ENCODE data around the gene NAV1. TPM values are rescaled to one million over a fixed set of nuclear protein-coding genes. Genes with fewer than 3 reads are reported as not detected.

NAV1 gene
- total and polyA plus RNA-seq, 2 of the 8 experiments (the other 6 are each of a cell fraction or from before 2014, with no cell fraction given), result 9.9 to 42.7 TPM

DNA sequence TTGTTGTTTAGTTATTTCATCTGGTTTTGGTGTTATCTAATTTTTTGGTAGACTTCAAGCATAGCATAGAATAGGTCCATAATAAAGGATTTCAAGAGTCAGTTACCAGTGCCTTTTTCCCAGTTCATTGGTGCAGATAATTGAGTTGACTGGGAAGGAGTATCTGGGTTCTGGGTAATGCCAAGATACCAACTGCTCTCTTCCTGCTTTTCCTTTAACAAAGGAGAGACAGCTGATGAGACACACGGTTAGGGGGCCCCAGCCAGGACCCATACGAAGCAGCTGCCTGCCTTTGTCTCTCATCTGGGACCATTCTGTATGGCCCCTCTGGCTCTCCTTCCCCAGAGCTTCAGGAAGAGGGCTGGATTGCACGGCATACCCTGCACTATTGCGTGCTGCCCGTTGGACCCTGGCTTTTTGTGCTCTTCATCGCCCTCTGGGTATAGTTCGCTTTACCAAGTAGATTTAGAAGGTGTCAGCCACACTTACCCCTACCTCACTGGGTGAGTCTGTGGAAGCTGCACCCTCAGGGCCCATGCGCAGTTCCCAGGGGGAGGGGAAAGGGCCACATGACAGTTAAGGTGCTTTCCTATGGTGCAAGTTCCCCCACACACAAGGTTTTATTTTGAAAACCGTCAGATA, 7.0 kb downstream of the NAV1 start:
- H3K18ac ChIP-seq (ENCODE audit: extremely low read depth, low read length), result no peak overlapping the region
- no peaks in the 10 kb centered on the region for H3K9me3 ChIP-seq (ENCODE audit: insufficient read depth in 2 of 2, low read depth in 1 of 2, low read length in 1 of 2)
- H2BK12ac ChIP-seq (ENCODE audit: low read depth, low read length), result no peak overlapping the region
- H4K5ac ChIP-seq (ENCODE audit: insufficient read length, low read depth, low read length), result no peak overlapping the region
- H3K14ac ChIP-seq (ENCODE audit: insufficient read length), result no peak overlapping the region
- H2AFZ ChIP-seq (ENCODE audit: low read length), result no peak overlapping the region; the same call in 1 of the 2 replicates
- DNase-seq (ENCODE audit: low read depth in 1 of 2, low spot score in 2 of 2) (no peak), FAIRE-seq (no peak)
- no peak overlapping the region for H3K4me2 ChIP-seq (ENCODE audit: insufficient read depth in 1 of 2, low read depth in 2 of 2, low read length in 2 of 2)
- H2BK15ac ChIP-seq (ENCODE audit: low read length), result no peak overlapping the region
- H3K56ac ChIP-seq (replicated peaks; ENCODE audit: insufficient read length, low read depth, low read length), result no peak overlapping the region
- H3K4me1 ChIP-seq (replicated peaks in 1 of 4; ENCODE audit: control insufficient read depth in 3 of 4, insufficient read depth in 4 of 4, low read length in 3 of 4), result peaks cover 0 to 2% (median 2%) of the 10 kb centered on the region in 4 experiments; a peak in 3 of 7 replicates
- POLR2A ChIA-PET (ENCODE audit: partially characterized antibody), result no interaction called here
- no peak overlapping the region for H2BK5ac ChIP-seq (ENCODE audit: low read depth, low read length)
- H4K91ac ChIP-seq (replicated peaks; ENCODE audit: insufficient read length, low read length), result no peak overlapping the region
- no peak overlapping the region for H3K4ac ChIP-seq (replicated peaks; ENCODE audit: insufficient read length, low read depth, low read length)
- H3K36me3 ChIP-seq (ENCODE audit: control insufficient read depth in 2 of 4, insufficient read depth in 4 of 4, low read length in 3 of 4), result no peaks in the 10 kb centered on the region
- H2AK5ac ChIP-seq (ENCODE audit: low read depth, low read length), result no peak overlapping the region
- no peaks in the 10 kb centered on the region; the same call in 1 of the 2 replicates for H3K23me2 ChIP-seq (ENCODE audit: low read depth, low read length)
- 39% methylated on average over 9 of the region's 9 CpGs; no CpG with 5 or more reads in 1 of the 2 experiments for WGBS, 2 experiments (ENCODE audit: extremely low coverage in 1 of 2, insufficient coverage in 1 of 2, insufficient read length in 1 of 2, insufficient replicate concordance in 2 of 2, low coverage in 1 of 2, low lambda C conversion rate in 2 of 2, missing lambda C conversion rate in 1 of 2)
- no peak overlapping the region for H3K27ac ChIP-seq (ENCODE audit: low read depth, low read length)
- no peak overlapping the region for H3K9ac ChIP-seq (replicated peaks in 1 of 4; ENCODE audit: extremely low read depth in 1 of 4, low read depth in 3 of 4, low read length in 3 of 4)
- no peaks in the 10 kb centered on the region for H3K79me2 ChIP-seq (ENCODE audit: control insufficient read depth in 1 of 2, insufficient read depth in 2 of 2, low read length in 2 of 2)
- H3K4me3 ChIP-seq (ENCODE audit: extremely low read depth in 1 of 4, insufficient read depth in 2 of 4, low read depth in 3 of 4, low read length in 4 of 4), result no peak overlapping the region
- H3K79me1 ChIP-seq (ENCODE audit: low read depth, low read length), result no peaks in the 10 kb centered on the region; the same call in 1 of the 2 replicates
- no peak overlapping the region for H4K8ac ChIP-seq (ENCODE audit: extremely low read depth, insufficient read depth, low read length)
- H2BK120ac ChIP-seq (replicated peaks; ENCODE audit: low read depth, low read length), result no peak overlapping the region
- CTCF ChIA-PET (ENCODE audit: partially characterized antibody), result interaction anchor here (0.6 to 43.8 kb wide), 17 partner anchors 9 to 349 kb away, joined by 3 to 929 read pairs (median 4); partner anchors contain the start of gene CSRP1
- H3K23ac ChIP-seq (ENCODE audit: insufficient read length), result no peak overlapping the region
- H4K20me1 ChIP-seq (replicated peaks in 1 of 2; ENCODE audit: control insufficient read depth in 1 of 2, insufficient read depth in 2 of 2, low read length in 2 of 2), result no peaks in the 10 kb centered on the region
- H3K27me3 ChIP-seq (replicated peaks in 1 of 4; ENCODE audit: control insufficient read depth in 3 of 4, extremely low read depth in 1 of 4, insufficient read depth in 3 of 4, low read length in 3 of 4), result peaks cover 0 to 8% (median 5%) of the 10 kb centered on the region in 4 experiments; a peak in 6 of 7 replicates
- no peak overlapping the region for H2BK20ac ChIP-seq (ENCODE audit: low read length)
- TF ChIP-seq TAF1 (IDR thresholded peaks at IDR 0.05; ENCODE audit: low read depth, low read length) (no peak), HDAC2 (IDR thresholded peaks at IDR 0.05; ENCODE audit: borderline replicate concordance in 1 of 2, low read depth in 2 of 2, low read length in 2 of 2) (no peak), RAD21 (IDR thresholded peaks at IDR 0.05 in 1 of 2, conservative IDR thresholded peaks at IDR 0.05 in 1 of 2; ENCODE audit: low read depth in 2 of 2, low read length in 2 of 2) (peak in 1 of 2 experiments; percentile 26; a peak in 2 of 4 replicates), CHD1 (IDR thresholded peaks at IDR 0.05; ENCODE audit: low read depth, low read length) (no peak), SP2 (IDR thresholded peaks at IDR 0.05; ENCODE audit: low read length) (no peak)

Data from H1 (cell line).